ENCODE measurements around the gene GLRX. TPM values are rescaled to one million over a fixed set of nuclear protein-coding genes. Genes with fewer than 3 reads are reported as not detected.

Gene GLRX
- total RNA-seq, 1 donor from 2014 or later = 17.3 TPM

DNA sequence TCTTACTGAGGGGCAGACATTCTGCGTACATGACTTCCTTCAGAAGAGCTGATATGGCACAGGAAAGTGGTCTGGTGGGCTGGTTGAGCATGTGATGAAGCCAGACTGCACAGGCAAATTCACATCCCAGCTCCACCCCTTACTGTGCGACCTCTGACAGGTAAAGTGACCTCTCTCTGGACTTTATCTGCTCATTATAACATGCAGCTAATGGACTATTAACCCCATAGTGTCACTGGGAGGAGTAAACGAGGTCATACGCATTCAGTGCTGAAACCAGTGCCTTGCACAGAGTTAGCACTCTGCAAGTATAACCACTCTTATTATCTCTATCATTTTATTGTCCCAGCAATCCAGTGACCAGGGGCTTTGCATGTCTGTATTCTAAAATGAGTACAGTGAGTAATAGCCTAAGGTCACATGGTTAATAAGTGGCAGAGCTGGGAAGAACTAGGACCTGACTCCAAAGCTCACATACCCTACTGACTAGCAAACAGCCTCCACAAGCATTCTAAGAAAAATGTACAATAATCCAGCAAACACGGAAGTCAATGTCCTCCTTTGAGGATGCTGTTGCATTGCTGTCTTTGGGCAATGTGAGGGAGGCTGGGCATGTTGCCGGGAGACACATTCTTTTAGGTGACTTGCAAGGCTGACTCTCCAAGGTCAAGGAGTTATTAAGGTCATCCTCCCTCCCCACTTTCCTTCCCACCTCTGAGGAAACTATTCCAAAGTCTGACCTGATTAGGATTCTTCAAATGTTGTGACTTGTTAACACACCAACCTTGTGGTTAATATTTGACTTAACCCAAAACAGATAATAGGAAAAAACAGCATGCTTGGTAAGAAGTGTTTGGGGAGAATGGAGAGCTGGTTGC, 19.0 kb downstream of the GLRX start:
- Mint-ChIP-seq H3K27ac (no peak overlapping the region), H3K4me3 (no peak overlapping the region)

DNA sequence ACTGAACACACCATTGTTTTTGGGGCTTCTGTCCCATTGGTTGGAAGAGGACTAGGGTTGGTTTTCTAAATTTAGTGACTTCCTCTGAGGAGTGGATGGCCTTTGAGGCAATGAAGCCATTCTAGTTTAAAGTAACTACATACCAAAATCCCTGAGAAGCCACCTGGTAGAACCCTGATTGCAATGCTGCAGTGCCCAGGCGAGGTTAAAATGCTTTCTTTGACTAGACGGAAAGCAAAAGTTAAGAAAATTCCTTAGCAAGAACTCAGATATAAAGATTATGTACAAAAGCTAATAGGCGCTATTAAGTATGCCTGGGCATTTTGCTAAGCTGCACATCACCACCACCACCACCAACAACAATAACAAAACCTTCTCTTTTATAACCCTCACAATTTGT, 20.6 kb downstream of the GLRX start:
- Mint-ChIP-seq H3K27ac (no peak overlapping the region), H3K9me3 (no peaks in the 10 kb centered on the region), H3K4me3 (no peak overlapping the region), H3K27me3 (no peaks in the 10 kb centered on the region), H3K4me1 (peaks cover 5% of the 10 kb centered on the region), H3K36me3 (ENCODE audit: low read depth) (no peaks in the 10 kb centered on the region)
- DNase-seq = no peak
- intact Hi-C loops (cut with micrococcal nuclease) = no loop called here

More for the DNA sequence above, 19.0 kb downstream of the GLRX start:
- no peak for DNase-seq
- no peaks in the 10 kb centered on the region for H3K36me3 Mint-ChIP-seq (ENCODE audit: low read depth)
- H3K4me1 Mint-ChIP-seq = peaks cover 11% of the 10 kb centered on the region
- intact Hi-C loops (cut with micrococcal nuclease) = no loop called here
- H3K27me3 Mint-ChIP-seq = no peaks in the 10 kb centered on the region
- H3K9me3 Mint-ChIP-seq = no peaks in the 10 kb centered on the region

DNA sequence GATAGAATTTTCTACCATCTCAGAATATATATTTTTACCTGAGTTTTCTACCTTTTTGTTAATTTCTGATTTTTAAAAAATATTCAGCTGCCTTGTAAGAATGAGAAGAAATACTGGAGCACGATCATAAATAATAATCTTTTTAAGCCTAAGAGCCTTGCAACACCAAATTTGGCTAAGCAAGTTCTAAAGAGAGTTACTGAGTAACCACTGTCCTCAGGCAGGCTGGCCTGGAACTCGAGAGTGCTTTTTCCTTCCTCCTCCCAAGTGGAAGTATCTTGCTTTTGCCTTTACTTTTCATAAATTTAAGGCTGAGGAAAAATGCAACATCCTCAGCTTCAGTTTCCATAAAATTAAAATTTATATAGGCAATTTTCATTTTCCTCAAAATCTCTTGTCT, 21.0 kb downstream of the GLRX start:
- no peaks in the 10 kb centered on the region for H3K9me3 Mint-ChIP-seq
- DNase-seq = no peak
- intact Hi-C loops (cut with micrococcal nuclease) = no loop called here
- H3K4me1 Mint-ChIP-seq = peaks cover 5% of the 10 kb centered on the region
- H3K36me3 Mint-ChIP-seq (ENCODE audit: low read depth) = no peaks in the 10 kb centered on the region
- H3K4me3 Mint-ChIP-seq = no peak overlapping the region
- H3K27me3 Mint-ChIP-seq = no peaks in the 10 kb centered on the region
- no peak overlapping the region for H3K27ac Mint-ChIP-seq

DNA sequence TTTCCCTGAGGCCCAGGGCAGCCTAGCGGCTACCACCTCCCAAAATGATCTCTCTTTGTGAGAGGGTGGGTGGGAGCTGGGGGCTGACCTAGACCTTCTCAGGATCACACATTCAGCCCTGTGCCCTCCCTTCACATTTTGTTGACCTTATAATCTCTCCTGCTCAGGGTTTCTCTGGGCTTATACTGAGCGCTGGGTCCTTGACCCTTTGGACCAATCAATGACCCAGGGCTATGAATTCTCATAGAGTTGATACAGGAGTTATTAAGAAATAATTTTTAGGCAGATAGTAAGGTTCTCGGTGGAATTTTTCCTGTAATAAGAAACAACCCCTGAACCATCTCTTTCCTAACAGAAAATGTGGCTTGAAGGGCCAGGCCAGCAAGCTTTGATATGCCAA, 22.0 kb downstream of the GLRX start:
- Mint-ChIP-seq H3K27ac (no peak overlapping the region), H3K4me3 (no peak overlapping the region), H3K9me3 (no peaks in the 10 kb centered on the region), H3K27me3 (no peaks in the 10 kb centered on the region), H3K36me3 (ENCODE audit: low read depth) (no peaks in the 10 kb centered on the region), H3K4me1 (peaks cover 5% of the 10 kb centered on the region)
- intact Hi-C loops (cut with micrococcal nuclease) = no loop called here
- no peak for DNase-seq

DNA sequence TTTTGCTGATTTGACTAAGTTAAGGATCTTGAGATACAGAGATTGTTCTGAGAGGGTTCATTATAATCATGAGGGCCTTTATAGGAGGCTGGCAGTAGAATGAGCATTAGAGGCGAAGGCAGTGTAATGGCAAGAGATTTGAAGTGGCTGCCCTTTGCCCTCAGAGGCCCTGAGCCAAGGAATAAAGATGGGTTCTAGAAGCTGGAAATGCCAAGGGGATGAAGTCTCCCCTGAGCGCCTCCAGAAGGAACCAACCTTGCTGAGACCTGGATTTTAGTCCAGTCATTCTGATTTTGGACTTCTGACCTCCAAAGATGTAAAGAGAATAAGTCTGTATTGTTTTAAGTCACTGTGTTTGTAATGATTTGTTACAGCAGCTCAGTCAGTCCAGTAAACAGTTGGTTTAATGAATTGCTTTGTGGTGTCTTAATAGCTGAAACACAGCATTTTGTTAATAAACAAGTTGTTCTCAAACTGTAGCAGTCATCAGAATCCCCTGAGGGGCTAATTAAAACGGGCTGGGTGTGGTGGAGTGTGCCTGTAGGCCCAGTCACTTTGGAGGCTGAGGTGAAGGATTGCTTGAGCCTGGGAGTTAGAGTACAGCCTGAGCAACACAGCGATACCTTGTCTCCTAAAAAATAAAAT, 23.2 kb downstream of the GLRX start:
- DNase-seq = no peak
- intact Hi-C loops (cut with micrococcal nuclease) = no loop called here
- H3K27me3 Mint-ChIP-seq = no peaks in the 10 kb centered on the region
- no peaks in the 10 kb centered on the region for H3K36me3 Mint-ChIP-seq (ENCODE audit: low read depth)
- H3K27ac Mint-ChIP-seq = no peak overlapping the region
- H3K4me3 Mint-ChIP-seq = no peak overlapping the region
- no peaks in the 10 kb centered on the region for H3K9me3 Mint-ChIP-seq
- peaks cover 5% of the 10 kb centered on the region for H3K4me1 Mint-ChIP-seq

DNA sequence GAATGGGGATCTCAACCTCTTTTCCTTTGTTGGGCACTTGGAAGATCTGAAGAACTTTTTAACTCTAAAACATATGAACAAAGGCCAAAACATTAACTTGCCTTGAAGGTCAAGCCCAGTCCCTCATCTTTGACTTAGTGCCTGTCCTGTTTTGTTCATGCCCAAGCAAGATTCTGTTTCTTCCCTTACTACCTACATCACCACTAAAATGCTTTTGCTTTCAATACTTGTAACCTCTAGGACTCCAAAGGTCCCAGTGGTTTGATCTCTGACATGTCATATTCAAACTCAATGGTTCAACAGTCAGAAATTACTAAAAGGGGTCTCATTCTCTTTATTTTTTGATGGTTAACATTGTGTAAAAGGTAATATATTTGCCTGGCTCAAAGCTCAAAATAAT, 24.0 kb downstream of the GLRX start:
- Mint-ChIP-seq H3K27ac (no peak overlapping the region), H3K36me3 (ENCODE audit: low read depth) (no peaks in the 10 kb centered on the region), H3K4me1 (peaks cover 5% of the 10 kb centered on the region), H3K9me3 (no peaks in the 10 kb centered on the region), H3K27me3 (no peaks in the 10 kb centered on the region), H3K4me3 (no peak overlapping the region)
- intact Hi-C loops (cut with micrococcal nuclease) = no loop called here
- DNase-seq = no peak

DNA sequence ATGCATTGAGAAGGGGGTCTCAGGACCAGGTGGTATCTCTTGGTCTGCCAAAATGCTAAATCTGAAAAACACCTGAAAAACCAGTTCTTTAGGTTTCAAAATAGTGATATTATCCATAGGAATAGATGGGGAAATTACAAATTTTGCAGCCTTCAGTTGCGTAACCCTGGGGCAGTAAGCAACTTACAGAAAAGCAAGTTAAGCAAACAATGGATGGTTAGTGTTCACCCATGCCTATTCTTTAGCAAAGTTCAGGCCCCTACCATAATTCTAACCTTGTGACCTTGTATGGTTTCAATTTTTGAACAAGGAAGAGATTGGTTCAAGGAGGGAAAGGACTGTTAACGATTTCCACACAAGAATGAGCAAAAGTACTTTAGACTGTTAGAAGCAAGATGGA, 24.5 kb downstream of the GLRX start:
- intact Hi-C loops (cut with micrococcal nuclease) = no loop called here
- Mint-ChIP-seq H3K27me3 (no peaks in the 10 kb centered on the region), H3K36me3 (ENCODE audit: low read depth) (no peaks in the 10 kb centered on the region), H3K4me1 (peaks cover 5% of the 10 kb centered on the region), H3K4me3 (no peak overlapping the region), H3K9me3 (no peaks in the 10 kb centered on the region), H3K27ac (no peak overlapping the region)
- no peak for DNase-seq

DNA sequence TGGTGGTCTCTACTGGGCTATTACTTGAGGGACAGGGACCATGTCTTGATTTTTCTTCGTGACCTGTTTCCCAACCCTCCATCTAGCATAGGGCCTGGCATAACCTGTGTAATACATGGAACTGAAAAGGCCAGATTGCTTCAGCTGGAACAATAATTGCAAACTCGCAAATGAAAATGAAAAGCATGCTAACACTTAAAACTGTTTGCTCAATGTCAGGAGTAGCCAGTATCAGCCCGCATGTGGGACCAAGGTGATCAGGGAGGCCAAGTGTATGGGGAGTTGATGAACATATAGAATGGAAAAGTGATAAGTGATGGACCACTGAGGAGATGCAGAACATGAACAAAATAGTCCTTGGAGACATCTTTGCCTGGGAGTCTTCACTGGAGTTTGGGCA, 25.2 kb downstream of the GLRX start:
- H3K27ac Mint-ChIP-seq = no peak overlapping the region

DNA sequence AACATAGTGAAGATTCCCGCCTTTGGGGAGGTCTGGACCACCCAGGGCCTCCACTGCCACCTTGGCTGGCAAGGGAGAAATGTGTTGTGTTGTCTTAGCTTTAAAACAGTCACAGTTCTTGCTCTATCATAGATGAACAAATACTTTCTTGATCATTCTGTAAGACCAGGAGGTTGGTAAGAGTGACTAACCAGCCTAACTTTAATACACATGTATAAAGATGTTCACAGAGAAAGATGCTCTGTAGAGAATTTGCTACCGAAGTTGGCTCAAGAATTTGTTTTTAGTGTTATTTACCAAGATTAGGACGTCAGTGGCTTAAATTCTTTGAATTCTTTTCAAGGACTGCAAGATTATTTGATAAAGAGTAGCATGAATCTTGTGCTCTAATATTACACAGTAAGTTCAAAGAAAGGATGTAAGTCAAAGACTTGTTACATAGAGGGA, 28.4 kb downstream of the GLRX start:
- Mint-ChIP-seq H3K4me3 (no peak overlapping the region), H3K9me3 (no peaks in the 10 kb centered on the region), H3K36me3 (ENCODE audit: low read depth) (no peaks in the 10 kb centered on the region), H3K27ac (no peak overlapping the region), H3K4me1 (peaks cover 5% of the 10 kb centered on the region), H3K27me3 (no peaks in the 10 kb centered on the region)
- intact Hi-C loops (cut with micrococcal nuclease) = no loop called here
- no peak for DNase-seq

More for the DNA sequence above, 25.2 kb downstream of the GLRX start:
- intact Hi-C loops (cut with micrococcal nuclease) = no loop called here
- Mint-ChIP-seq H3K36me3 (ENCODE audit: low read depth) (no peaks in the 10 kb centered on the region), H3K4me3 (no peak overlapping the region), H3K27me3 (no peaks in the 10 kb centered on the region), H3K4me1 (peaks cover 5% of the 10 kb centered on the region), H3K9me3 (no peaks in the 10 kb centered on the region)
- no peak for DNase-seq

DNA sequence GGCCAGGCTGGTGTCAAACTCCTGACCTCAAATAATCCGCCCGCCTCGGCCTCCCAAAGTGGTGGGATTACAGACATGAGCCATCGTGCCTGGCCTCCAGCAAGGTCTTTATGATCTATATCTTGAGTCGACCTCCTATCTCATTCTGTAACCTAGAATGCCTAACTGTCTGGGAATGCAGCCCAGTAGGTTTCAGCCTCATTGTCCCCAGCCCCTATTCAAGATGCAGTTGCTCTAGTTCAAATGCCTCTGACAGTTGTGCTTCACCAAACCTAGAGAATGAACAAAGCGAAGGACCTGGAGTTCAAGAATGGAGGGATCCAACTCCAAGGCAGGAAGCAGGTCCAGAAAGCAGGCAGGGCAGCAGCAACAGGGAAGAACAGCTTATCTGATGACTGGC, 30.8 kb downstream of the GLRX start:
- Mint-ChIP-seq H3K4me3 (no peak overlapping the region), H3K36me3 (ENCODE audit: low read depth) (no peaks in the 10 kb centered on the region), H3K4me1 (no peaks in the 10 kb centered on the region), H3K27me3 (peaks cover 2% of the 10 kb centered on the region), H3K27ac (no peak overlapping the region), H3K9me3 (no peaks in the 10 kb centered on the region)
- intact Hi-C loops (cut with micrococcal nuclease) = no loop called here
- DNase-seq = no peak

DNA sequence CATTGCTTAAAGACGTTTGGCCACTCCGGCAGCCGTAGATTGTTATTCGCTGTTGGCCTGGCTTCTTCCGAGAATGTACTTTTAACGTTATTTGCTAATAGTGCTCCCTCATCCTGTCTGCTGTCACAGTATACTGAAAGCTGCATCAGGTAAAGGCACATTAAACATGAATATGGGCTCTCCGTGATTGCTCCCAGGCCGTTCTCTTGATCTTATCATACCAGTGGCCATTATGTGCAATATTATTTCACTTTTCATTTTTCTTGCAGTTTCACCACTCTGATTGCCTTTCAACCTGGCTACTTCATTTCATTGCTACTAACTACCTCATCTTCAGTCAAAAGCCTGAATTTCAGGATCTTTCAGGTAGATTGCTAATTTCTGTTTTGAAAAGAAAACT, 34.0 kb downstream of the GLRX start:
- H3K4me3 Mint-ChIP-seq = no peak overlapping the region
- no peaks in the 10 kb centered on the region for H3K9me3 Mint-ChIP-seq
- intact Hi-C loops (cut with micrococcal nuclease) = loop anchor here (10.0 kb wide), 1 partner anchor 806 kb away; no protein-coding TSS in a partner anchor
- H3K27me3 Mint-ChIP-seq = peaks cover 12% of the 10 kb centered on the region
- DNase-seq = no peak
- H3K36me3 Mint-ChIP-seq (ENCODE audit: low read depth) = no peaks in the 10 kb centered on the region
- no peaks in the 10 kb centered on the region for H3K4me1 Mint-ChIP-seq
- no peak overlapping the region for H3K27ac Mint-ChIP-seq

DNA sequence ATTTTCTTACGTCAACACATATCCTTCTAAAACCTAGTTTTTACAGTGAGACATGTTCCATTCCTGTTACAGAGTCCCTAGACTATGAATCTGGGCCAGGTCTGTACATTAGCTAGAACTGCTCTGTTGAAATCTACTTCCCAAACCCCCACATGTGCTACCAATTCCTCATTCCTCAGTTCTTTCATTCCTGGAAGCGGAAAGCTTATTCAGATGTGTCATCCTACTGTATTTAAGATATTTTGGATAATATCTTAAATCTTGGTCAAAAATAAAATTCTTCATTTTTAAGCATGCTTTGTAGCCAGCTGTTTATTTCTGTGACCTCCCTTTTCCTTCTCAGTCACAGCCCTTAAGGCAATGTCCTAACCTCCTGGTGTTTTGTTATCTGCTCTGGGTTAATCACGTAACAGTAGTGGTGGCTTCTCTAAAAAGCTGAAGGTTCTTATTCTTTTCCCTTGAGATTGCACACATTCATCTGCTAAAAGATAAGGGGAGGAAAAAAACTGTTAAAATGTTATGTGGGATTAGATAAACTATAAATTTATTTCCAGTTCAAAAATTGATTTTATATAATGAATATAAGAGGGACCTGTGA, 35.6 kb downstream of the GLRX start:
- Mint-ChIP-seq H3K4me1 (no peaks in the 10 kb centered on the region), H3K4me3 (no peak overlapping the region), H3K27me3 (peaks cover 12% of the 10 kb centered on the region), H3K9me3 (no peaks in the 10 kb centered on the region), H3K27ac (no peak overlapping the region), H3K36me3 (ENCODE audit: low read depth) (no peaks in the 10 kb centered on the region)
- intact Hi-C loops (cut with micrococcal nuclease) = loop anchor here (10.0 kb wide), 1 partner anchor 808 kb away; no protein-coding TSS in a partner anchor
- no peak for DNase-seq

DNA sequence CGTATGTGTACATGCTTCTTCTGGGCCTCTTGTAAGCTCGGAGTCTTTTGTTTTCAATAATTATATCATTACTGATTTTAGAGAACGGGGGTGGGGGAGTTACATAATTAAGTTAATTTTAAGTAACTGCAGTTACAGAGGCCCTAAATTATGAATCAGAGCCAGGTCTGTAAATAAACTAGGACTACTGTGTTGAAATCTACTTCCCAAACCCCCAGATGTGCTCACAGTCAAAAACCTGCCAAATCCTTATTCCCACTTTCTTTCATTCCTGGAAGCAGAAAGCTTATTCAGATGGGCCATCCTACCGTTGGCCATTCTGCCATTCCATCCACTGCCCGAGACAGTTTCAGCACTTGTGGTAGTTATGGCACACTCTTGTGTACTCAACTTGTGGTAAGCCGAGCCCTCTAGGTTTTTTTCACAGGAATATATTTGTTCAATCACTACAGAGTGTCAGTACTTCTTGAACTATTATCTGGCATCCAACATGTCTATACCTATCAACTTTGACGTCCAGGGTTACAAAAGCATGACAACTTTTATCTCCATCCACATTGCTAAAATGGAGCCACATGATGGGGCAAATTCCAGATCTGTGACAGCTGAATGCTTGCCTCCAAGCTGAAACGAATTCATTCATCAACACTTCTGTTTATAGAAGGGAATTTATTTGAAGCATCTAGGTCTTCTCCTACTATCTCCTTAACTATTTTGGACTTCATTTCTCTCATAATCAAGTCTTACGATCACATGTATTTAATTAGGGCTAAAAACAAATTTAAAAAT, 37.8 kb downstream of the GLRX start:
- Mint-ChIP-seq H3K4me3 (no peak overlapping the region), H3K36me3 (ENCODE audit: low read depth) (no peaks in the 10 kb centered on the region), H3K9me3 (no peaks in the 10 kb centered on the region), H3K27ac (no peak overlapping the region), H3K27me3 (peaks cover 12% of the 10 kb centered on the region), H3K4me1 (peaks cover 8% of the 10 kb centered on the region)
- intact Hi-C loops (cut with micrococcal nuclease) = loop anchor here (5.0 to 10.0 kb wide), 2 partner anchors 553 to 810 kb away; no protein-coding TSS in a partner anchor
- no peak for DNase-seq
